K562 (cell line): ENCODE data around the gene SNRPD2. TPM values are rescaled to one million over a fixed set of nuclear protein-coding genes. Genes with fewer than 3 reads are reported as not detected.

Experiments used
- CHCHD3 ChIP-seq: fragments of 250-450 bp; sonication (Bioruptor Pico); IDR thresholded peaks from 2 replicates; pipeline ENCODE4 v2.1.2; 2022; ENCODE audit warnings: mild to moderate bottlenecking
- ETV6 ChIP-seq, 3 experiments: fragments of 150-350 bp in 1 of 3; sonication (generic) in 1 of 3; formaldehyde crosslinking in 1 of 3; IDR thresholded peaks; 2 replicates each; pipeline versions ENCODE4 v1.6.1 to v1.8.0; 2014 to 2022; ENCODE audit warnings: borderline replicate concordance in 2 of 3, low read depth in 2 of 3, antibody characterized with exemption in 1 of 3, low read length in 1 of 3, mild to moderate bottlenecking in 1 of 3, missing genetic modification reagents in 1 of 3
- HDGF ChIP-seq: fragments of 450-650 bp; IDR thresholded peaks from 2 replicates; pipeline ENCODE4 v1.6.1; 2016
- KLF6 ChIP-seq: fragments of 250-450 bp; sonication (Bioruptor Pico); IDR thresholded peaks from 2 replicates; pipeline ENCODE4 v1.4.0; 2020; ENCODE audit warnings: mild to moderate bottlenecking, moderate library complexity, borderline replicate concordance
- SIN3A ChIP-seq, 2 experiments: fragments of 150-350 bp in 1 of 2; IDR thresholded peaks; 2 replicates each; pipeline ENCODE4 v1.6.1; 2011 to 2016; ENCODE audit warnings: borderline replicate concordance in 2 of 2, low read depth in 2 of 2, low read length in 2 of 2, mild to moderate bottlenecking in 2 of 2, moderate library complexity in 2 of 2; ENCODE audit not compliant: control insufficient read depth in 1 of 2
- SNIP1 ChIP-seq: fragments of 450-650 bp; IDR thresholded peaks from 2 replicates; pipeline ENCODE4 v1.7.1; 2017; ENCODE audit warnings: low read depth, mild to moderate bottlenecking
- TGIF2 ChIP-seq: sonication (generic); formaldehyde crosslinking; IDR thresholded peaks from 2 replicates; pipeline ENCODE4 v1.8.1; 2022; ENCODE audit warnings: mild to moderate bottlenecking, missing genetic modification reagents, moderate library complexity
- THAP12 ChIP-seq: fragments of 250-450 bp; sonication (Bioruptor Pico); IDR thresholded peaks from 2 replicates; pipeline ENCODE4 v1.9.0; 2021; ENCODE audit warnings: mild to moderate bottlenecking, inconsistent platforms
- XRCC4 ChIP-seq: IDR thresholded peaks from one replicate; pipeline ENCODE4 v1.6.1; 2011; ENCODE audit not compliant: insufficient read depth, insufficient read length; ENCODE audit errors: extremely low read depth
- YBX1 ChIP-seq: fragments of 450-650 bp; IDR thresholded peaks from 2 replicates; pipeline ENCODE4 v1.7.1; 2016; ENCODE audit warnings: mild to moderate bottlenecking
- ZNF766 ChIP-seq: fragments of 200-800 bp; sonication (Bioruptor generic); conservative IDR thresholded peaks from 2 replicates; pipeline ENCODE4 v1.6.1; 2016; ENCODE audit warnings: missing genetic modification characterization, missing compliant biosample characterization
- polyA plus RNA-seq, 8 experiments: library from polyadenylated mRNA; depleted of rRNA in 4 of 8; stranded (reverse) in 5 of 8; unstranded in 3 of 8; fragments of >200 nt; fragmentation: Nextera tagmentation in 2 of 8; fragmentation: Illumina TruSeq in 1 of 8; extraction: Ambion mirVana in 2 of 8; extraction: Trizol in 1 of 8; gene quantifications; 2 replicates each; pipeline versions ENCODE4 v1.2.1 to v1.2.3, GENCODE V29; 2011 to 2014; ENCODE audit warnings: inconsistent platforms in 1 of 8, missing spikeins in 1 of 8
- total RNA-seq, 7 experiments: library from RNA; depleted of rRNA in 6 of 7; stranded (reverse); fragments of >200 nt in 6 of 7; fragmentation: Illumina TruSeq in 2 of 7; extraction: Trizol in 2 of 7; gene quantifications; 2 replicates each; pipeline versions ENCODE4 v1.2.1 to v1.2.3, GENCODE V29; 2011 to 2021; ENCODE audit warnings: low replicate concordance in 1 of 7
- TF ChIP-seq, protein P1 (sequence below), 3 experiments: IDR thresholded peaks in 2 of 3; conservative IDR thresholded peaks in 1 of 3; 2 replicates each; pipeline ENCODE4 v1.5.1; 2011 to 2012; ENCODE audit warnings: low read length in 3 of 3, mild to moderate bottlenecking in 3 of 3, control low read depth in 2 of 3, improper control_type of control experiment in 1 of 3, inconsistent platforms in 1 of 3, low read depth in 1 of 3, mixed read lengths in 1 of 3, moderate library complexity in 1 of 3; ENCODE audit not compliant: insufficient read depth in 2 of 3
- TF ChIP-seq, protein P2 (sequence below), 2 experiments: fragments of 200-800 bp in 1 of 2; sonication (Bioruptor generic) in 1 of 2; sonication (generic) in 1 of 2; formaldehyde crosslinking in 1 of 2; IDR thresholded peaks in 1 of 2; conservative IDR thresholded peaks in 1 of 2; 2 replicates each; pipeline versions ENCODE4 v1.5.0 to v1.6.1; 2016 to 2020; ENCODE audit warnings: missing compliant biosample characterization in 1 of 2, missing genetic modification characterization in 1 of 2, missing genetic modification reagents in 1 of 2
- TF ChIP-seq, protein P3 (sequence below): fragments of 450-650 bp; IDR thresholded peaks from 2 replicates; pipeline ENCODE4 v1.6.1; 2016

SNRPD2 gene
- total and polyA plus RNA-seq, 9 of the 15 experiments (the other 6 are each of a cell fraction or from before 2014, with no cell fraction given): 728 to 4,411 (median 1,029) TPM

DNA sequence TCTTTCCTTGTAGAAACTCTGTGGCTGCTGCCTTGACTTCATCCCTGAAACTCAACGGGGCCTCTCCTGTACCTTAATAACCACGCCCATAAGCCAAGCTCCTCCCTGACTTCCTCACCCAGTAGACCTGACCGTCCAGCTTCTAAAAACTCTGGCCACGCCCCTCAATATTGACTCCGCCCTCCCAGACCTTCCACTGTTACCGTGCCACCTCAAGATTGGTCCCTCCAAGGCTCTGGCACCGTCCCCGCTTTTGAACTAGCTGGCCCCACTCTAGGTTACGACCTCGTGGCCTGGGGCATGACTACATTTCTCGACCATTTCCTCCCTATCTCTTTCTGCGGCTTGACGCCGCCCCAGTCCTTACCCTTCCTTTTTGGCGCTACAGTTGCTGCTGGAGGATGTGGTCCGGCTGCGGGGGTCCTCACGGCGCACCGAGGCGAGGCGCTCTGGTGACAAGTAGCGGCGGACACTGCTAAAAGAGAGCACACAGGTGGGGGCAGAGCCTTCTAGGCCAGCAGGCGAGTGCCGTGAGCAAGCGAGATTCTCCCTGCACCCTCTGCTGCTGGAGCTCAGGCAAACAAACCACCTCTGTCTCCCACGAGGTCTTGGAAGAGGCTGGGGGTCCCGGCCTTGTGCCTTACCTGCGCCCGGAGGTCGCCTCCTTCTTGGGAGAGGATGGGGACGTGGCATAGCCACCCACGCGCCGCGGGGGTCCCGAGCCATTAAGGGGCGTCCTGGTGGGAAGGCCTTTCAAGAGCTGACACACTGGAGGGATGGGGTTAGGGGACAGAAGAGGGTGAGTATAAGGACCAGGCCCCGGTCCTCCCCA, 50.3 kb downstream of the SNRPD2 start (continued):
- no peak for TF ChIP-seq THAP12
- 0 out of 2 replicates have a peak, but pooled peaks have one; percentile 64 for TF ChIP-seq HDGF
- TF ChIP-seq CHCHD3 (CRISPR knock-in tag): no peak
- TF ChIP-seq, protein P1, sequence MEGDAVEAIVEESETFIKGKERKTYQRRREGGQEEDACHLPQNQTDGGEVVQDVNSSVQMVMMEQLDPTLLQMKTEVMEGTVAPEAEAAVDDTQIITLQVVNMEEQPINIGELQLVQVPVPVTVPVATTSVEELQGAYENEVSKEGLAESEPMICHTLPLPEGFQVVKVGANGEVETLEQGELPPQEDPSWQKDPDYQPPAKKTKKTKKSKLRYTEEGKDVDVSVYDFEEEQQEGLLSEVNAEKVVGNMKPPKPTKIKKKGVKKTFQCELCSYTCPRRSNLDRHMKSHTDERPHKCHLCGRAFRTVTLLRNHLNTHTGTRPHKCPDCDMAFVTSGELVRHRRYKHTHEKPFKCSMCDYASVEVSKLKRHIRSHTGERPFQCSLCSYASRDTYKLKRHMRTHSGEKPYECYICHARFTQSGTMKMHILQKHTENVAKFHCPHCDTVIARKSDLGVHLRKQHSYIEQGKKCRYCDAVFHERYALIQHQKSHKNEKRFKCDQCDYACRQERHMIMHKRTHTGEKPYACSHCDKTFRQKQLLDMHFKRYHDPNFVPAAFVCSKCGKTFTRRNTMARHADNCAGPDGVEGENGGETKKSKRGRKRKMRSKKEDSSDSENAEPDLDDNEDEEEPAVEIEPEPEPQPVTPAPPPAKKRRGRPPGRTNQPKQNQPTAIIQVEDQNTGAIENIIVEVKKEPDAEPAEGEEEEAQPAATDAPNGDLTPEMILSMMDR (IDR thresholded peaks at IDR 0.05 in 2 of 3, conservative IDR thresholded peaks at IDR 0.05 in 1 of 3; ENCODE audit: insufficient read depth in 2 of 3, low read depth in 1 of 3, low read length in 3 of 3): 0 out of 6 replicates have a peak, but pooled peaks of 1 of the 3 experiments have one; percentile 0
- no peak for TF ChIP-seq KLF6
- TF ChIP-seq, protein P2, sequence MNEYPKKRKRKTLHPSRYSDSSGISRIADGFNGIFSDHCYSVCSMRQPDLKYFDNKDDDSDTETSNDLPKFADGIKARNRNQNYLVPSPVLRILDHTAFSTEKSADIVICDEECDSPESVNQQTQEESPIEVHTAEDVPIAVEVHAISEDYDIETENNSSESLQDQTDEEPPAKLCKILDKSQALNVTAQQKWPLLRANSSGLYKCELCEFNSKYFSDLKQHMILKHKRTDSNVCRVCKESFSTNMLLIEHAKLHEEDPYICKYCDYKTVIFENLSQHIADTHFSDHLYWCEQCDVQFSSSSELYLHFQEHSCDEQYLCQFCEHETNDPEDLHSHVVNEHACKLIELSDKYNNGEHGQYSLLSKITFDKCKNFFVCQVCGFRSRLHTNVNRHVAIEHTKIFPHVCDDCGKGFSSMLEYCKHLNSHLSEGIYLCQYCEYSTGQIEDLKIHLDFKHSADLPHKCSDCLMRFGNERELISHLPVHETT (CRISPR knock-in tag; conservative IDR thresholded peaks at IDR 0.05 in 1 of 2, IDR thresholded peaks at IDR 0.05 in 1 of 2): no peak
- TF ChIP-seq XRCC4: no peak
- TF ChIP-seq SIN3A (IDR thresholded peaks at IDR 0.05; ENCODE audit: borderline replicate concordance in 2 of 2, control insufficient read depth in 1 of 2, low read depth in 2 of 2, low read length in 2 of 2): no peak
- no peak for TF ChIP-seq YBX1
- TF ChIP-seq TGIF2 (CRISPR knock-in tag): no peak
- no peak for TF ChIP-seq ETV6 (IDR thresholded peaks at IDR 0.05; ENCODE audit: borderline replicate concordance in 1 of 2, low read depth in 2 of 2, low read length in 1 of 2)
- TF ChIP-seq ETV6 (CRISPR knock-in tag; IDR thresholded peaks at IDR 0.05; ENCODE audit: borderline replicate concordance): no peak
- TF ChIP-seq ZNF766: no peak
- TF ChIP-seq, protein P3, sequence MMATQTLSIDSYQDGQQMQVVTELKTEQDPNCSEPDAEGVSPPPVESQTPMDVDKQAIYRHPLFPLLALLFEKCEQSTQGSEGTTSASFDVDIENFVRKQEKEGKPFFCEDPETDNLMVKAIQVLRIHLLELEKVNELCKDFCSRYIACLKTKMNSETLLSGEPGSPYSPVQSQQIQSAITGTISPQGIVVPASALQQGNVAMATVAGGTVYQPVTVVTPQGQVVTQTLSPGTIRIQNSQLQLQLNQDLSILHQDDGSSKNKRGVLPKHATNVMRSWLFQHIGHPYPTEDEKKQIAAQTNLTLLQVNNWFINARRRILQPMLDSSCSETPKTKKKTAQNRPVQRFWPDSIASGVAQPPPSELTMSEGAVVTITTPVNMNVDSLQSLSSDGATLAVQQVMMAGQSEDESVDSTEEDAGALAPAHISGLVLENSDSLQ: 0 out of 2 replicates have a peak, but pooled peaks have one; percentile 33
- TF ChIP-seq SNIP1: peak; percentile 61
